ENCODE data around the gene TMEM8B.
A peak's percentile ranks its signal among the peaks of the same experiment; 100 is the strongest.

Gene TMEM8B

DNA sequence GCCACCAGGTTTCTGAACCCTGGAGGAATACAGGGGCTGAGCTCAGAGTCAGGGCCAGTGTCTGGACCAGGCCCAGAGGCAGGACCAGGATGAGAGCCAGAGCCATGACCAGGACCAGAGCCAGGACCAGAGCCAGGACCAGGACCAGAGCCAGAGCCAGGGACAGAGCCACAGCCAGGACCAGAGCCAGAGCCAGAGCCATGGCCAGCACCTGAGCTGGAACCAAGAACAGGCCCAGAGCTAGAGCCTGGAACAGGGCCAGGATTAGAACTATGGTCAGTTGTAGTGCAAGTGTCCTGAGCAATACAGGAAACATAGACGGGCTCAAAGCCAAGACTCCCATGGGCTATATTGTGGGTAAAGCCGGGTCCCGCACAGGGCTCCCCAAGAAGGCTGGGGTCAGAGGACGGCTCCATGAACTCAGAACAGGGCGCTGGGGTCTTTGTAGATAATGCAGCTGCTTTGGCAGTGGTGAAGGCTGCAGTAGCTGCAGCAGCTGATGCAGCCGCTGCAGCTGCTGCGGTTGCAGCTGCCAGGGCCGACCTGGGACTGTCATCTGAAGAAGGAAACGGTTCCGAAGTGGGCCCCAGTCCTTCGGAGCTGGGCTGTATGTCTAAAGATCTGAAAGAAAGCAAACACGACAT lies 17.5 kb upstream of the TMEM8B start:
- no peak for DNase-seq

DNA sequence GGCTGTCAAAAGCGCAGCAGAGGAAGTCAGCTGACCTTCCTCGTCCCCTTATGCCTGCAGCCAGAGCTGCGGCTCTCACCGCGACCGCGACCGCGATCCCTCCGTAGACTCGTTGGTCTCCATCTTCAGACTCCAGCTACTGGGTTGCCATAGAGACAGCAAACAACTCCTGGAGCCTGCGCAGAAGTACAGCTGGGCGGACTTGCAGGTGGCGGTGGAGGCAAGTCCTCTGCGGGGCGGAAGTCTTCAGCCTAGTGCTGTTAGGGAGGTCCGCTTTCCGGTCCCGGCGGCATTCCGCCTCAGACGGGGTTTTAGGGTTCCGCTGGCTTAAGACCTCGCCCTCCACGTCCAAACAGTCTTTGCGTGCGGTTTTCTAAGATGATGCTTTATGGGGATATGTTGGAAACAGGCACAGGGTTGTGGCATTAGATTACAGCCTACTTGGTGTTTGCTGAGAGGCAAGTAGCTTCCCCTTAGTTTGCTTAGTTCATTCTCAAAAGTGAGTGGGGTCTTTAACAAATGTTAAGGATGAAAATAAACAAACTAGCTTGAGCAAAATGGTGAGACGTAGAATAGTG lies 16.9 kb upstream of the TMEM8B start, which contains the start of gene SPAG8:
Gene SPAG8 (minus strand): TSS at position 238 of the 578 bp plus-strand sequence. CDS start 115 bp downstream, at position 123.
- peak; percentile 88 for DNase-seq

DNA sequence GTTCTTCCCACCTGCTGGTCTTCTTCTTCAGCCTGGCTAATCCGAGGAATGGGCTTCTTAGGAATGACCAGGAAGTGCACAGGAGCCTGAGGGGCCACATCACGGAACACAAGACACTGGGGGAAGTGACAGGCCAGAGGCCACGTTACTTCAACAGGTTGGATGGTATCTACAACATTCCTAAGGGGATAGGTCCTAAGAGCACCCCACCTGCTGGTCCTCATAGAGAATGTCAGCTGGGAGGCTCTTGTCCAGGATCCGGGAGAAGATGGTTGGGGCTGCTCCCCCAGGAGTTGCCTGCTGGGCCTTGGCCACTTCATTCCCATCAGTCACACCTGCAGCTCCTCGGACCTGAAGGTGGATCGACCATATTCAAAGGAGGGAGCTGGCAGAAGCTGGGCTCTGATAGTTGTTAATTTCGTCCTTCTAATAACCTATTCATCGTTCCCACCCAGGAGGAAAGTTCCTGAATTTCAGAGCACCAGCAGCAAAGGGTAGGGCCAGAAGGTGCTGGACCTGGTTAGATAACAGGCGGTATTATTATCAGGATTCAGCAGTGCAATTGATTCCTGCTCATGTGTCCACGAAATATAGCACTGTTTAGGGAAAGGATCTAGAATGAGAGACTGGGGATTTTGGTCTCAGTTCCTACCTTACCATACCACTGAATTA lies 15.5 kb upstream of the TMEM8B start:
- no peak for DNase-seq

DNA sequence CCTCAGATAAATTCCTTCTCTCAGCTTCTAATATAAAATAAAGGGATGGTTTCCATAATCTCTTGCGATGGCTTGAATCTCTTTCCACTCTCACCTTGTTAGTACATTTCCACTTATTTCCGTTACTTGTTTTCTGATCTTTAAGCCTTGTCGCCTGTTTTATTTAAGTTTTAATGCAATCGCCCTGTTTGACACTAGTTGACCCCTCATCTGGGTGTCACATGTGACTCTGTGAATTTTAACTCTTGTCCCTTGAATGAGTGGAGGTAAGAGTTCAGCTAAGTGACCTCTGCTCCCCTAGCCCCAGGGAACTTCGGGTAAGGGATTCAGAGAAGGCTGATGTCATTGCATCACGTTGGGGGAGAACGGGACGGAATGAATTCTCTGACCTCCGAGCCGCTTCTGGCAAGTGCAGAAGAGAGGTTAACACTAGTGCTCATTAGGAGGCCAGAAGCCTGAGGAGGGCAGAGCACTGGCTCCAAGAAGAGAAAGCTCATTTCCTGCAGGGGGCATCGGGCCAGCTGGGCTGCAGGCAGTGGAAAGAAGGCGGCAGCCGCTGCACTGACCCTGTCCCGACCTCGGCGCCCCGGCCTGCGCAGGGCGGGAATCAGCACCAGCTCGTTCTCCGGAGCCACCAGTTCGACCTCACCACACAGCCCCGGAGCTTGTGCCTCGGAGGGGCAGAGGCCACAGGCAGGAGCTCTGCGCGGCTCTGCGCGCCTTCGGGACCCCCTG lies 14.8 kb upstream of the TMEM8B start:
- DNase-seq = peak; percentile 24

DNA sequence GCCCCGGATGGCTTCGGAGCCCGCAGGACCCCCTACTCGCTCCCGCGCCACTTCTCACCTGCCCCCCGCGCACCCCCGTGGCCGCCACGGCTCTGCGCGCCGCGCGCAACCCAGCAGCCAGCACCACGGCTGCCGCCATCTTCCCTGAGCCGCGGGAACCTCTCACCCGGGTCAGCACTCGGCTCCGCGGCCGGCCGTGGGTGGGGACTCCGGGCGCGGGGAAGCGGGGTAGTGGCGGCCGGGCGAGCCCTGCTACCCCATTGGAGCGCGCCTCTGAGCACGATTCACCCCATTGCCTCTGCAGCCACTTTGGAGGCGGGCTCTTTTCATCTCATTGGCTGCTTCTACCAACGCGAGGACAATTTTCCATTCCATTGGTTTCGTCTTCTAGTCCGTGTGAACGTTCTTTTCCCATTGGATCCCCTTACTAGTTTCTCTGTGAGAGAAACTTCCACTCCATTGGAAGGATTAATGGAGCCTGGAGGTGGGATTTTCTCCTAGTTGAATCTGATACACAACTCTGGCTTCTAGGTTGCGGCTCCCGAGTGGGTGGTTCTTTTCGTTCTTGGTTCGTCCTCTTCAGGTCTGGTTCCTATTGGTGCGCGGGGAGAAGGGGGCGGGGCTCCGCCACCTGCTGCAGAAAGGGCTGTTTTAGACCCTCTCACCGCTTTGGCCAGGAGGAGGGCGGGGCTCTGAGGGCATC lies 14.0 kb upstream of the TMEM8B start, which contains the start of gene HINT2:
Gene HINT2 (minus strand): TSS at position 202 of the 703 bp plus-strand sequence. CDS start 63 bp downstream, at position 139.
- DNase-seq = peak; percentile 93

DNA sequence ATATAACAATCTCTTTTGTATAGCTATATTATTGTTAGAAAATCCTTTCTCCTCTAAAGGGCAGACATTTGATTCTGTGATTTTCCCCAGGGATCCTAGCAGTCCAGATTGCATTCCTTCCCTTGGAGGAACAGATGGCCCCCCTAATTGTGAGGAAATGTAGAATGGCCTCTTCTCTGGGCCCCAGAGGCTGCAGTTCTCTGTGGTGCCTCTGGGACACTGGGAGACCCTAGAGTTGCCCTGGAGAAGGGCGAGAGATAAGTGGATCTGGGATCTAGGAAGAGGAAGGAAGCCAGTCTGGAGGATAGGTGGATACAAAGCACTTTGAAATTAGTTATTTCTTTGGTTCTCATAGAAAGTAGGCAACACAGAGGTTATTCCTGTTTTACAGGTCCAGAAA lies 12.3 kb upstream of the TMEM8B start:
- DNase-seq = no peak

DNA sequence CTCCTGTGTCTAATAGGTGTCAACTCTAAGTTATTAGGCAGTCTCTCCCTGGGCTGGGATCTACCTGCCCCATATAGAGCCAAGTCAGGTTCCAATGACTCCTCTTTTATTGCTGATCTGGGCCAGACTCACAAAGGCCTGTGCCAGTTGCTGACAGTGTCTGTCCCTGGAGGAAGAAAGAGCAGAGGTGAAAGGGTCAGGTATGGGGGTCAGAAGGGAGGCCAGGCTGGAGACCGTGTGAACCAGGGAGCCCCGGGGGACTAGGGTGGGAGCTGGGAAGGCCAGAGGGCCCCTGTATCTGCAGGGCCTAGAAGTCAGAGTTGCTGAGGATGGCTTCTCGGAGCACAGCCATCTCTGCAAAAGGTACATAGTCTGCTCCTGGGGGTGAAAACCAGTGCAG lies 10.7 kb upstream of the TMEM8B start:
- no peak for DNase-seq

DNA sequence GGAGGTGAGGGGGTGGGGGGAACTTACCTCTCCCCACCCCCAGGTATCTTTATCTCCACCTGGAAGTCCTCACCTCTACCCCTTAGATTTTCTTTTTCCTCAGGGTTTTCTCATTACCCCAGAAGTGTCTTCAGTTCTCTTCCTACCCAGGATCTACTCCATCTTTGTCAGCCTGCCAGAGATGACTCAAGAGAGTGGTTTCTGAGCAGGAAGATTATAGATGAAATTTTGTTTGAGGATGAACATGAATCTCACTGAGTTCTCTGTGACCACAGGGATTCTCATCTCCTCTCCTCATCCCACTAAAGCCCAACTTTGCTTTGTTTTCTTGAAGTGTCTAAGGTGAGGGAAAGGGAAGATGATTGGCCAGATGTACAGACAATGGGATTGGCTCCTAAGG lies 9.0 kb upstream of the TMEM8B start:
- peak; percentile 48 for DNase-seq

DNA sequence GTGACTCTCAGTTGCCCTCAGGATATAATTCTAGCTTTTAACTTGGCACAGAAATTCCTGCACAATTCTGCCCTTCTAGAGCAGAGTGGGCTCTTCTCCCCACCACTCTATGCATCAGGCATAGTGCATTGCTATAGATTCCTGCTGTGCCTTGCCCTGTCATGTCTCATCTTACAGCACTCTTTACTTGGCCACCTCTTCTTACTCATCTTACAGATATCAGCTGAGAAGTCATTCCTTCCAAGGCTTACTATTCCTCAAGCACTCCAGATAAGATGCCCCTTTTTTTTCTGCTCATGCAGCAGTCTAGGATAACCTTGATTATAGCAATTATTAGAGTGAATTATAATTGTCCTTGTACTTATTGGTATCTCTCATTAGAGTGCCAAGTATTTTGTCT lies 6.1 kb upstream of the TMEM8B start:
- DNase-seq = no peak

DNA sequence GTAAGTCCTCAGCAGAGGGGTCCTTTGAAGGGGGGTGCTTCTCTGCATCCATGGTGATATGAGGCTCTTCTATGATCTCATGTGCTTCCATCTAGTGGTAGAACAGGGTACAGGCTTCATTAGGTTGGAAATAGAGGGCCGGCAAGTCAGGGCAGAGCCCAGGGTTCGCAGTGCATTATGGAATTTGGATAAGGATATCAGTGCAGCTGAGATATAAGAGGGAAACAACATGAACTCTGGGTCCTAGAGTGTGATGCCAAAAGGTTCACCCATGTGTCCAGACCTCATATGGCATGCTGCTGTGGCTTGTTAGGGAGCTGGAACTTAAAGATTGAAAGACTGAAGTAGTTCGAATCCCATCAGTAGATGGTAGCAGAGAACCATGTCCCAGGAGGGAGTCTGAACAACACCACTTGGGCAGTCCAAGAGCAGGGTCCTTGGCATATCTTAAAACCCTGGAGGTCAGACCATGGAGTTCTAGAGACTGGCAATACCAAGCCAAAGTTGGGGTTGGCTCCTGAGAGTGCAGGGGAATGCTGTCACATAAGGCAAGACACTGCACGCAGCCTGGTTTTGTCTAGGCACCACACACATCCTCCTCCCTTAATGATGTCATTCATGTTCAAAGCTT lies 2.8 kb upstream of the TMEM8B start:
- peak; percentile 24 for DNase-seq

DNA sequence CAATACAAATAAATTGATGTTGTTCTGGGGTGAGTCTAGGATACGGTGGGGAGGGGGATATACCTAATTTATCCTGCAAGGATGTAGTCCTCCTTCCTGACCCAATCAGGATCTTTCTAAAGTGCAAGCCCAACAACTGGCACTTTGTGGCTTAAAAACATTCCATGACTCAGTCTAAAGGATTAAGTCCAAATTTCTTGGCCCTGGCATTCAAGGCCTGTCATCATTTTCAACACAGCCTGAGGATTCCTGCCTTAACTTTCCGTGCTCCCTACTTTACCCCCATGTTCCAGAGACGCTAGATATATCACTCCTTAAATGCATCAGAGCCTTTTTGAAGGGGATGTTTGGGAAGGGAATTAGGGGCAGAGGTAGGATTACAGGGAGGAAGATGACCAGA lies 1.5 kb upstream of the TMEM8B start:
- DNase-seq = no peak

DNA sequence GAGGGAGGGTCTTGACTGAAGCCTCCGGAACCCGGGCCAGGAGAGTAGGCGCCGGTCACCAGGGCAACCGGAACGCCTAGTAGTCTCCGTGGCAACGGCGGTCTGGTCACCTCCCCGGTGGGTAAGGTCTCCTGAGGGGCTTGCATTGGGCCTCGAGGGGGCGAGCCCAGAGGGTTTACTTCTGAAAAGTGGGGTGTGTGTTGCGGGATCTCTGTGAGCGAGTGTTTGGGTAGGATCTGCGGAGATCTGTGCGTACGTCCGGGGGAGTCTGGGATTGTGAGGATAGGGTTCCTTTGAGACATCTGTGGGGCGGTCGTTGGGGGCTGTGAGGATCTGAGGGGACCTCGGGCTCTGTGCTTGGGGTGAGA lies 328 bp upstream of the TMEM8B start, which contains the start of gene FAM221B:
Gene FAM221B (minus strand): TSS at position 17 of the 368 bp plus-strand sequence. CDS start 2,571 bp downstream, outside the sequence.
- no peak for DNase-seq

DNA sequence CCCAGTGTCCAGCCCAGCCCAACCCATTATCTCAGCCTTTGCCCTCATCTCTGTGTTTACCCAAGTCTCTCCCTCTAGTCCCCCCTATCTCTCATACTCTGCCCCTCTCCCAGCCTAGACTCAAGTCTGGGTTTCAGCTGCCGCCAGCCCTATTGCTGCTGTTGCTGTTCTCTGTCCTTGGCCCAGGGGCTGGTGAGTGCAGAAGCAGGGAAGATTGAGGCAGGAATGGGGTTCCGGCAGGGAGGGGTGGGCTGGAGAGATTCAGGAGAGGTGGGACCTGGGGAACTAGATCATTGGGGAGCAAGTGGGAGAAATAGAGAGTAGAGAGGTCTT lies 702 bp downstream of the TMEM8B start:
- DNase-seq = no peak

DNA sequence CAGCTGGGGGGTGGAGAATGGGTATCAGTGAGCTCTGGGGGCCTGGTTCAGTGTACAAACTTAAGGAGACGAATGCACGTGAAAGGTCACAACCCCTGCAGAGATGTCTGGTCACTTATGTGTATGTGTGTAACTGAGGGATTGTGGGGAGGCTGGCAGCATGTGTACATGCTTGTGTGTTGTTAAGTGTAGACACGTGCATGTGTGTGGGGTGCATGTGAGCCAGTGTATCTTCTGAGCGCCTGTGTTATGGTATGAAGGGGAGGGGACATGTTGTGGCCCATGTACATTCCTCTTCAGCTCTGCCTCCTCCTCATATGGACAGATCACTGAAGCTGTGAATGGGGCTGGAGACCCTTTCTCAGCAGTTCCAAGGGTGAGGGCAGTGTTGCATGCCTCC lies 2.0 kb downstream of the TMEM8B start:
- DNase-seq = no peak

DNA sequence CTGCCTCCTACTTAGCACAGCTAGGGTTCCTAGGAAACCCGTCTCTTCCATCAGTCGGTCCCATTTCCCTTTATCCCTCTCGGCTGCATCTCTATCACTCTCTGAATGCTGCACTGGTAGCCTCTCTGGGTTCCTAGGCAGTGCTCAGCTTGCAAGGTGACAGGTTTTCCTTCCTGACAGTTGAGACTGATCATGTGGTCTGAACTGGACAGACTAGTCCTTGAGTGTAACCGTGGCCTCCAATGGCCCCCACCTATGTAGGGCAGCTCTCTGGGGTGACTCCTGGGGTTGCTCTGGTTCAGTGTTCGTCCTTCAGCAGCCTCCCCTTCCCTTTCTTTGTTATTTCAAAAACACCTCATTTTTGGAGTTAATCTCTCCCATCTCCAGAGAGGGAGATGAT lies 3.8 kb downstream of the TMEM8B start:
- DNase-seq = no peak

DNA sequence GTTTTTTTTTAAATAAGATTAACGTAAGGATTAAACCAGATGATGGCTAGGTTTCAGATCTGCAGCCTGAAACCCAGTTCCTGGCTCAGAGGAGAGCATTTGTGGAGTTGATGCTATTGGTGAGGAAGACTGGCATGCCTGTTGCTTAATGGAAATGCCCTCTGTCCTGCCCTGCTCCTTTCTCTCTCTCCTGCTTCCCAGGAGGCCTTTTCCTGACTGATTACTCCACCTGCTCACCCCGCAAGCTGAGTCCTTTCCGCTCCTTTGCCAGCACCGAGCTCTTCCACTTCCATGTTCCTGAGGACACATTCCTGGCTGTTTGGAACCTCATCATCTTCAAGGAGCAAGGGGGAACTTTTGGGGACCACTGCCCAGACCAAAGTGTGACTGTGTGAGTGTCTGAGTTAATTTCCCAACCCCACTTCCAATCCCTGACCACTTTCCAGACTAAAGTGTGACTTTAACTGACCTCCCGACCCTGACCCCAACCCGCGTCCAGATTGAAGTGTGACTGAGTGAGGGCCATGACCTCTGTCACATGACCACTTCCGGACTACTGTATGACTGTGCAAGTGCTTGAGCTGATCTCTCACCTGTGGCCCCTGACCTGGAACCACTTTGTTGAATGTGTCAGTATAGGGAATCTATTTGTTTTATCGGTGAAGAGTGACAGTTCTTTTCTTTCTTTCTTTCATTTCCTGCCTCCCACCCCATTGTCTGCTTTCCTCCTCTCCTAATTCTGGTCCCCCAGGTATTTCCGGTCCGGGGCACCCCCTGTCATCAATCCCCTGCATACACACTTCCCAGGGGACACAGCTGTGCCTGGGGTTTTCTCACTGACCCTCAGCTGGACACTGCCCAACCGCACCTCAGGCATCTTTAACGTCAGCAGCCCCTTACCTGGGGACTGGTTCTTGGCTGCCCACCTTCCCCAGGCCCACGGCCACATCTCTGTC lies 5.5 kb downstream of the TMEM8B start:
- no peak for DNase-seq

DNA sequence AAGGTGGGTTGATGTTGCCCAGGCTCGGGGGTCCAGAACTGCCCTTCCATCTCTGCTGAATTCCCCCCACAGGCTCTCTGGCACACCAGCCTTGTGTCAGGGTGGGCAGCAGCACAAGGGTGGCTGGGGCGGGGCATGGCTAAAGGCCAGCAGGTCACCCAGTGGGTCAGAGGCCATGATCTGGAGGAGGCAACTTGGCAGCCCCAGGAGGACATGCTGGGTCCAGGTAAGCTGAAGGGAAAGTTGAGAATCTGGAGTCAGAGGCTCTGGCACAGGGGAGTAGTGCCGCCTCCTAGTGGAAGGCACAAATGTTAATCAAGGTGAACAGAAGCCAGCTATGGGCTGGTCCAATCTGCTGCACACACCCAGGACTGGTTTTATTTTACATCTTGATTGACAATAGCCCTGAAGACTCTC lies 6.2 kb downstream of the TMEM8B start:
- no peak for DNase-seq

DNA sequence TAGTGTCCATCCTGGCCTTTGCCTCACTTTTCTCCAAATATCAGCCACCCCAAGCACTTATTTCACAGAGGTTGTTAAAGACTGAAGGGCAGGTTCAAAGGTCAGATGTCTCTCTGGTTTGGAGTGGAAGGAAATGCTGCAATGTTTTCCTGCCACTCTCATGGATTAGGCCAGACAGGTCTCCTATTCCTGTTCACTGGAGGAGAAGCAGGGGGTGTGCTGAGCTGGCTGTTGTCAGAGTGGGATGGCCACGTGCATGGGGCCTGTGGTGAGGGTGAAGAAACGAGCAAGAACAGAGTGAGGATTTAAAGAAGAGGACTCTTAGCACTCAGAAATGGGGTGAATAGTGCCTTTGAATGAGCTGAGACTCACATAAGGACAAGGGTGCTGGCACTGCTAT lies 6.7 kb downstream of the TMEM8B start:
- no peak for DNase-seq

DNA sequence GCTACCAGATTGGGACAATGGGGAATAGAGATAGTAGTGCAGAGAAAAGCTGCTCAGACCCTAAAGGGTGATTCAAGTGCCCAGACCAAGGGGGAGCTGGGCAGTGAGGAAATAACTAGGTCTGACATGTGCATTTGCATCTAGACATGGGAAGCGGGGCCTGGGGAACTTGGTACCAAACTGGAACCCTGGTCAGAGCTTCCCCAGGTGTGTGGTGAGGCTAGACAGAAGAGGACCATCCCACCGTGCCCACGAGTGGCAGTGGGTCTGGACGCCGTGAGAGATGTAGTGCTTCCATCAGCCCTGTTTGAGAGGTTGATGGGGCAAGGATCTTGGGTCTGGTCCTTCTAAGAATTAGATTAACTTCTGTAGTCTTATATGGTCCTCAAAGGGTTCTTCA lies 7.6 kb downstream of the TMEM8B start:
- no peak for DNase-seq

DNA sequence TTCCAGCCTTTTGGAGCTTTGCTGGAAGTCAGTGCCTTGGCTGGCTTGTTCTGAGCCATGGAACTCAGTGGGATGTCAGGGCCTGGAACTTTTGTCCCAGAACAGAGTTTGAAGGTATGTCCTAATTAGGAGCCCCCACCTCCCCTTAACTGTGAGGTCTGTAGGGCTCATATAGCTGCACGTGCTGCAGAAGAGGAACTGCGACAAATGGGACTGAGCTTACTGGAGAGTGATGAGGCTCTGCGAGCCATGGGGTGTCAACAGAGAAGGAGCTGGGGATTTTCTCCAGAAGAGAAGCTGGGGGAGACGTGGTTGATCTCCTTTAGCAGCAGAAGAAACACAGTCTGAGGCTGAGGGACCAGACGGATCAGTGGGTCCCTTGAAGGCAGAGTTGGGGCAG lies 10.9 kb downstream of the TMEM8B start:
- no peak for DNase-seq
